ENCODE results near the gene PRMT3. TPM values are rescaled to one million over a fixed set of nuclear protein-coding genes. Genes with fewer than 3 reads are reported as not detected.

The PRMT3 gene
- total and polyA plus RNA-seq, 2 of the 13 experiments (the other 11 are each of a cell fraction or from before 2014, with no cell fraction given), result 9.1 to 27.7 TPM

- TF ChIP-seq ZXDC (CRISPR knock-in tag; IDR thresholded peaks at IDR 0.05), result no peak
- no peak for TF ChIP-seq ZNF143 (CRISPR knock-in tag; IDR thresholded peaks at IDR 0.05)
- no peak for TF ChIP-seq KLF16 (CRISPR knock-in tag; IDR thresholded peaks at IDR 0.05)
- TF ChIP-seq ZNF12 (CRISPR knock-in tag; IDR thresholded peaks at IDR 0.05), result no peak
- no peak for TF ChIP-seq TOE1 (CRISPR knock-in tag; IDR thresholded peaks at IDR 0.05)
- TF ChIP-seq ETV6 (CRISPR knock-in tag; conservative IDR thresholded peaks at IDR 0.05), result no peak
- no peak for TF ChIP-seq KAT8 (CRISPR knock-in tag; IDR thresholded peaks at IDR 0.05)
- no peak for TF ChIP-seq NR2F1 (CRISPR knock-in tag; IDR thresholded peaks at IDR 0.05)
Observed at GRCh38 chr11:20438637-20439036, 51.1 kb downstream of the PRMT3 start (continued).

GRCh38 chr11:20443596-20443995 is 56.1 kb downstream of the PRMT3 start:
- no peak overlapping the region for H3K4me3 ChIP-seq (replicated peaks in 1 of 3; ENCODE audit: insufficient read depth in 1 of 3, low read depth in 2 of 3, low read length in 3 of 3)
- POLR2A ChIA-PET, result no interaction called here
- H3K27me3 ChIP-seq (ENCODE audit: control insufficient read depth in 1 of 2, insufficient read depth in 2 of 2, low read length in 2 of 2), result no peaks in the 10 kb centered on the region
- no peaks in the 10 kb centered on the region for H3K9me3 ChIP-seq (ENCODE audit: low read length)
- H3K9ac ChIP-seq (ENCODE audit: insufficient read depth, low read depth, low read length), result no peak overlapping the region
- peak; percentile 5 for DNase-seq (ENCODE audit: low spot score)
- CTCF ChIA-PET (ENCODE audit: low intra/inter-chr PET ratio, low total read pairs), result no interaction called here
- no TSS peak for BruUV-seq (replicated peaks)
- H3K27ac ChIP-seq (ENCODE audit: extremely low read length, insufficient read depth, low read length), result no peak overlapping the region
- FAIRE-seq, result no peak
- WGBS (ENCODE audit: low lambda C conversion rate), result 89% methylated on average over 3 of the region's 3 CpGs
- no peaks in the 10 kb centered on the region for H3K79me2 ChIP-seq (ENCODE audit: insufficient read depth, low read length)
- H3K4me1 ChIP-seq (ENCODE audit: insufficient read depth, low read length), result peaks cover 9% of the 10 kb centered on the region; the same call in 1 of the 2 replicates
- H3K36me3 ChIP-seq (replicated peaks in 1 of 2; ENCODE audit: control insufficient read depth in 1 of 2, insufficient read depth in 2 of 2, low read length in 2 of 2), result peaks cover 0 to 2% of the 10 kb centered on the region in 2 experiments; a peak in 1 of 5 replicates
- in situ Hi-C loops (cut with HindIII; ENCODE audit: extremely low pct_ligation_motif_present, low pct_unique_long_range_greater_than_20kb) (no loop called here), intact Hi-C loops (cut with micrococcal nuclease; ENCODE audit: unreplicated experiment) (loop anchor here (2.0 to 10.0 kb wide), 2 partner anchors 47 to 319 kb away; no protein-coding TSS in a partner anchor)
- no peak overlapping the region for H3K4me2 ChIP-seq (ENCODE audit: low read depth, low read length)
- no peak for TF ChIP-seq ATF1 (CRISPR knock-in tag; IDR thresholded peaks at IDR 0.05)
- TF ChIP-seq CTCF (CRISPR knock-in tag; IDR thresholded peaks at IDR 0.05), result 0 out of 2 replicates have a peak, but pooled peaks have one; percentile 14
- no peak overlapping the region for H2AFZ ChIP-seq (ENCODE audit: low read length)
- no peak for ATAC-seq
- H4K20me1 ChIP-seq (ENCODE audit: insufficient read depth, low read length), result no peaks in the 10 kb centered on the region; the same call in 1 of the 2 replicates
